Uterus (tissue), 4 donors: ENCODE data around the gene CSTF1. TPM values are rescaled to one million over a fixed set of nuclear protein-coding genes. Genes with fewer than 3 reads are reported as not detected.

ENCODE experiments used
- DNase-seq, 2 donors: peaks; one replicate each; pipeline ENCODE4 v3.0.0-alpha.2; 2019 to 2020
- H3K27ac ChIP-seq, 2 donors: fragments of 200-600 bp; sonication (generic); 1 replicate in 1 of 2; 2 replicates in 1 of 2; pipeline ENCODE4 v1.5.1; 2016 to 2018
- H3K27me3 ChIP-seq, 2 donors: fragments of 200-600 bp; sonication (generic); one replicate each; pipeline ENCODE4 v1.5.1; 2018 to 2019; ENCODE audit warnings: control low read depth in 1 of 2
- H3K36me3 ChIP-seq, 2 donors: fragments of 200-600 bp; sonication (generic); one replicate each; pipeline ENCODE4 v1.5.1; 2019; ENCODE audit warnings: control low read depth in 1 of 2
- H3K4me1 ChIP-seq, 2 donors: fragments of 200-600 bp; sonication (generic); one replicate each; pipeline ENCODE4 v1.5.1; 2018 to 2019; ENCODE audit warnings: control low read depth in 1 of 2
- H3K4me3 ChIP-seq, 2 donors: fragments of 200-600 bp; sonication (generic); 1 replicate in 1 of 2; 2 replicates in 1 of 2; pipeline ENCODE4 v1.5.1; 2018 to 2019; ENCODE audit warnings: mild to moderate bottlenecking in 1 of 2
- H3K9me3 ChIP-seq, 2 donors: fragments of 200-600 bp; sonication (generic); one replicate each; pipeline ENCODE4 v1.5.1; 2019; ENCODE audit warnings: control low read depth in 1 of 2
- POLR2A ChIP-seq, 2 donors: fragments of 450-650 bp; IDR thresholded peaks; one replicate each; pipeline ENCODE4 v1.6.1; 2016; ENCODE audit warnings: antibody characterized with exemption in 2 of 2, mild to moderate bottlenecking in 1 of 2, moderate library complexity in 1 of 2
- intact Hi-C: fragments of 100-400 bp; cut with DNase I; formaldehyde crosslinking; loops from one replicate; pipeline ENCODE4 v1.15.1; 2023; ENCODE audit warnings: low total_unique reads
- total RNA-seq, 4 donors: library from RNA; depleted of rRNA in 3 of 4; stranded (reverse); fragments of >200 nt in 3 of 4; gene quantifications; one replicate each; pipeline versions ENCODE4 v1.1.0 to v1.2.4, GENCODE V29; 2014 to 2023
- TF ChIP-seq, protein P1 (sequence below), 4 experiments: fragments of 200-600 bp in 2 of 4; fragments of 450-650 bp in 2 of 4; sonication (generic) in 2 of 4; IDR thresholded peaks; one replicate each; pipeline ENCODE4 v1.5.1; 2016 to 2019; ENCODE audit warnings: antibody characterized with exemption in 4 of 4, mild to moderate bottlenecking in 2 of 4, moderate library complexity in 1 of 4
- donor health status: DM: yes; HTN: yes; CAD: no.

CSTF1 gene
- total RNA-seq, 4 donors from 2014 or later, result 20.9 to 44.0 (median 29.9) TPM

DNA sequence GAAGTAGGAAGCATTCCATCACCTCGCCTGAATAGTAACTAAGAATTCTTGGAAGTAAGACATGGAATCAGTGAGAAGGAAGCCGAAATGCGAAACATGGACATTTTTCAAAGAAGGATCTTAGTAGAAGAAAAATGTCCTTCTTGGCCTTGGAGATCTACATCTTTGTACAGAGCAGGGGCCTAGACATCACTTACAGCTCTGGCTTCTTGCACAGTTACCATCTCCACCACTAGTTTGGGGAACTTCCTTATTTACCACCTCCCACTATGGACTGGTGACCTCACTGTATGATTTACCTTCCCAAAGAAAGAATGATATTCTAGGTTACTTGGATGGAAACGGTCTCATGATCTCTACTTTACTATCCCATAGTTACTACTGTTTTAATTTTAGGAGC, 35.4 kb downstream of the CSTF1 start:
- no peaks in the 10 kb centered on the region for H3K36me3 ChIP-seq
- no peaks in the 10 kb centered on the region for H3K27me3 ChIP-seq
- TF ChIP-seq, protein P1, sequence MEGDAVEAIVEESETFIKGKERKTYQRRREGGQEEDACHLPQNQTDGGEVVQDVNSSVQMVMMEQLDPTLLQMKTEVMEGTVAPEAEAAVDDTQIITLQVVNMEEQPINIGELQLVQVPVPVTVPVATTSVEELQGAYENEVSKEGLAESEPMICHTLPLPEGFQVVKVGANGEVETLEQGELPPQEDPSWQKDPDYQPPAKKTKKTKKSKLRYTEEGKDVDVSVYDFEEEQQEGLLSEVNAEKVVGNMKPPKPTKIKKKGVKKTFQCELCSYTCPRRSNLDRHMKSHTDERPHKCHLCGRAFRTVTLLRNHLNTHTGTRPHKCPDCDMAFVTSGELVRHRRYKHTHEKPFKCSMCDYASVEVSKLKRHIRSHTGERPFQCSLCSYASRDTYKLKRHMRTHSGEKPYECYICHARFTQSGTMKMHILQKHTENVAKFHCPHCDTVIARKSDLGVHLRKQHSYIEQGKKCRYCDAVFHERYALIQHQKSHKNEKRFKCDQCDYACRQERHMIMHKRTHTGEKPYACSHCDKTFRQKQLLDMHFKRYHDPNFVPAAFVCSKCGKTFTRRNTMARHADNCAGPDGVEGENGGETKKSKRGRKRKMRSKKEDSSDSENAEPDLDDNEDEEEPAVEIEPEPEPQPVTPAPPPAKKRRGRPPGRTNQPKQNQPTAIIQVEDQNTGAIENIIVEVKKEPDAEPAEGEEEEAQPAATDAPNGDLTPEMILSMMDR (IDR thresholded peaks at IDR 0.05), result no peak
- no peak for TF ChIP-seq POLR2A (IDR thresholded peaks at IDR 0.05)
- DNase-seq, result no peak
- no peak overlapping the region for H3K27ac ChIP-seq
- no peaks in the 10 kb centered on the region for H3K4me1 ChIP-seq
- no peak overlapping the region for H3K4me3 ChIP-seq
- H3K9me3 ChIP-seq, result no peaks in the 10 kb centered on the region
- intact Hi-C loops, result no loop called here

DNA sequence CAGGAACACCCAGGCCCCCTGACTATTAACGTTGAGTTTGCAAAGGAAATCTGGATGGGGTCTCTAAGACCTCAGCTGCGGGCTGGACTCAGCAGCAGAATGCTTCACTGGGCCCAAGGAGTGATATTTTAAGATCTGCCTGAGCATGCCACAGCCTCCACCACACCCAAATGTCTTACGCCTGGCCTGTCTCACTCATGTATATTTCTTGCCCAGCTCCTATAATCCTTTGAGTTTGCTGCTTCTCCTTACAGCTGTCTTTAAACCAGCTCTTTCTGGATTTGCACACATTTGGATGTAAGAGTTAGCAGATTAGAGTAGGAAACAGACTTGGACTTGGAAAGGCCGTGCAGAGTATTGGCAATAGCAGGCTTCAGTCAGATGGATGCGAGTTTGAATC, 36.0 kb downstream of the CSTF1 start:
- no peak overlapping the region for H3K27ac ChIP-seq

DNA sequence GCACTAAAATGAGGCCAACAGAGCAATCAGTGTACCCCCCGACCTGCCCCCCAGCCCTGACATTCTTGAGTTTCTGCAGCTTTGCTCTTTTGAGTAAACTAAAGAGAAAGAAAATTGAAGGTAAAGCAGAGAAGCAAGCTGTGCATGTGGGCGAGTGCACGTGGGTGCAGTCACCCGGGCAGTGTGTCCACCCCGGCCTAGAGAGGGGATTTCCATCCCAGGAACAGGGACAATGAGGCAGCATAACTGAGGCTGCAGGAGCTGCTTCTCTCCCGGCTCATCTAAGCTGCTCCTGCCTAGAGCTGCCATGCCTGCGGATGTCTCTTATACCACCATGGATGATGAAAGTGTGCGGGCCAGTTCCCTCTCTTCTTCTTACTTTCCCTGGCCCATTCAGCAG, 36.4 kb downstream of the CSTF1 start:
- H3K27me3 ChIP-seq, result no peaks in the 10 kb centered on the region
- intact Hi-C loops, result no loop called here
- TF ChIP-seq, protein P1 (IDR thresholded peaks at IDR 0.05), result no peak
- TF ChIP-seq POLR2A (IDR thresholded peaks at IDR 0.05), result no peak
- no peak for DNase-seq
- H3K4me1 ChIP-seq, result no peaks in the 10 kb centered on the region
- no peaks in the 10 kb centered on the region for H3K36me3 ChIP-seq
- no peak overlapping the region for H3K4me3 ChIP-seq
- no peaks in the 10 kb centered on the region for H3K9me3 ChIP-seq
- H3K27ac ChIP-seq, result no peak overlapping the region

More for the DNA sequence above, 36.0 kb downstream of the CSTF1 start:
- H3K9me3 ChIP-seq, result no peaks in the 10 kb centered on the region
- no peaks in the 10 kb centered on the region for H3K36me3 ChIP-seq
- TF ChIP-seq, protein P1 (IDR thresholded peaks at IDR 0.05), result no peak
- DNase-seq, result no peak
- H3K27me3 ChIP-seq, result no peaks in the 10 kb centered on the region
- intact Hi-C loops, result no loop called here
- no peaks in the 10 kb centered on the region for H3K4me1 ChIP-seq
- H3K4me3 ChIP-seq, result no peak overlapping the region

DNA sequence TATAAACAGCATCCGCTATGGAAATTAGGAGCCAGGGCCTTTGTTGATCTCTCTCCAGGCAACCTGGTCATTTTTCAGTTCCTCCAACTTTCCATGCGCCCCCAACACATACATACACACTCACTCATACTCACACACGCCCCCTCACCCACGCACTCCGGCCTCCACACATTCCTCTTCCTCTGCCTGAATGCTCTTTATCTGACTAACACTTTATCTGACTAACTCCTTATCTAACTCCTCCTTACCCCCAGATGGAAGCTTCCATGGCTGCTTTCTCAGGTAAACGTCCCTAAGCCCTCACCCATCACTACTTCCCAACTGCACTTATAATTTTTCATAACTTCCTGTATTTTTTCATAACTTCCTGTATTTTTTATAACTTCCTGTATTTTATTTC, 37.1 kb downstream of the CSTF1 start:
- no peaks in the 10 kb centered on the region for H3K4me1 ChIP-seq
- DNase-seq, result no peak
- no peak overlapping the region for H3K27ac ChIP-seq

DNA sequence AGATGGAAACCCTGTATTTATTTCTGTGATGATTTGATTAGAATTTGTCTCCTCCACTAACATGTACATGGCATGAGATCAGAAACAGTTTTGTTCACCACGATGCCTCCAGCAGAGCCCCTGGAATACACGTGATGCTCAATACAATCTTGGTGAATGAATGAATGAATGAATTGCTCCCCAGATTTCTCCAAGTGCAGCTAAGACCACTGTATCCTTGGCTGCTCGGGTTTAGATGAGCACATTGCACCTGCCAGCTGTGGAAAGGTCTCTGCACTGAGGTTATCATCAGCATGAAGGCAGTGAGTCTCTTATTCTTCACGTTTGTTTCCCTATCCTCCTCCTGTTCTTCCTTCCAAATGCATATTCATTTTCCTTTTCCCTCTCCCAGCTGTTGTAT, 37.5 kb downstream of the CSTF1 start:
- Histone ChIP-seq H3K36me3 (no peaks in the 10 kb centered on the region), H3K27me3 (no peaks in the 10 kb centered on the region), H3K27ac (no peak overlapping the region), H3K4me1 (no peaks in the 10 kb centered on the region), H3K4me3 (no peak overlapping the region), H3K9me3 (no peaks in the 10 kb centered on the region)
- intact Hi-C loops, result no loop called here
- TF ChIP-seq POLR2A (IDR thresholded peaks at IDR 0.05), result no peak
- TF ChIP-seq, protein P1 (IDR thresholded peaks at IDR 0.05), result no peak
- no peak for DNase-seq

More for the DNA sequence above, 37.1 kb downstream of the CSTF1 start:
- TF ChIP-seq, protein P1 (IDR thresholded peaks at IDR 0.05), result no peak
- TF ChIP-seq POLR2A (IDR thresholded peaks at IDR 0.05), result no peak
- H3K27me3 ChIP-seq, result no peaks in the 10 kb centered on the region
- intact Hi-C loops, result no loop called here
- H3K9me3 ChIP-seq, result no peaks in the 10 kb centered on the region
- H3K36me3 ChIP-seq, result no peaks in the 10 kb centered on the region
- no peak overlapping the region for H3K4me3 ChIP-seq
